Type B pancreatic cell (in vitro differentiated cells): ENCODE measurements around the gene TAS2R3. TPM values are rescaled to one million over a fixed set of nuclear protein-coding genes. Genes with fewer than 3 reads are reported as not detected.

Experiments
- DNase-seq: peaks from one replicate; pipeline ENCODE4 v3.0.0; 2021; ENCODE audit warnings: mixed read lengths; ENCODE audit not compliant: unreplicated experiment; ENCODE audit errors: extremely low spot score
- H3K27ac Mint-ChIP-seq: 2 replicates; pipeline ENCODE4 v1.8.0; 2021; ENCODE audit warnings: mild to moderate bottlenecking, mixed read lengths
- H3K27me3 Mint-ChIP-seq: 2 replicates; pipeline ENCODE4 v1.8.0; 2021; ENCODE audit warnings: mixed read lengths
- H3K36me3 Mint-ChIP-seq: 2 replicates; pipeline ENCODE4 v1.8.0; 2021; ENCODE audit warnings: mixed read lengths
- H3K4me1 Mint-ChIP-seq: one replicate; pipeline ENCODE4 v1.8.0; 2021; ENCODE audit warnings: mixed read lengths; ENCODE audit not compliant: unreplicated experiment
- H3K4me3 Mint-ChIP-seq: 2 replicates; pipeline ENCODE4 v1.8.0; 2021; ENCODE audit warnings: mild to moderate bottlenecking, mixed read lengths
- H3K9me3 Mint-ChIP-seq: 2 replicates; pipeline ENCODE4 v1.8.0; 2021; ENCODE audit warnings: mixed read lengths
- CTCF ChIP-seq: fragments of 200-600 bp; sonication (generic); conservative IDR thresholded peaks from 2 replicates; pipeline ENCODE4 v1.5.0; 2021; ENCODE audit warnings: antibody characterized with exemption, mild to moderate bottlenecking
- long read RNA-seq: library from polyadenylated mRNA; unstranded; transcript quantifications from one replicate; pipeline ENCODE4 v2.0.0, GENCODE V29; 2020
- total RNA-seq: library from RNA; stranded (reverse); gene quantifications from 2 replicates; pipeline ENCODE4 v1.2.1, GENCODE V29; 2021; ENCODE audit warnings: low replicate concordance

The TAS2R3 gene
- 1.2 and 3.2 TPM in 2 replicates for total RNA-seq
- long read RNA-seq = 0 reads

- Mint-ChIP-seq H3K4me1 (no peaks in the 10 kb centered on the region), H3K27ac (no peak within 1 kb of the TSS), H3K36me3 (peaks cover 40% of the 10 kb centered on the region), H3K4me3 (no peak within 1 kb of the TSS), H3K27me3 (no peaks in the 10 kb centered on the region), H3K9me3 (no peaks in the 10 kb centered on the region)
- no peak for DNase-seq
- no peak for TF ChIP-seq CTCF
These were observed at the start of gene TAS2R3 for GRCh38 chr7:141763797-141764196. TAS2R3 (plus strand) TSS chr7:141764097; CDS start chr7:141764159, 62 bp downstream.

- no peak for DNase-seq
- TF ChIP-seq CTCF = no peak
- Mint-ChIP-seq H3K9me3 (no peaks in the 10 kb centered on the region), H3K27ac (no peak overlapping the region), H3K4me1 (no peaks in the 10 kb centered on the region), H3K36me3 (no peaks in the 10 kb centered on the region), H3K4me3 (no peak overlapping the region), H3K27me3 (no peaks in the 10 kb centered on the region)
These were observed 49.3 kb upstream of the TAS2R3 start for GRCh38 chr7:141714571-141714970.

- DNase-seq = no peak
- no peak for TF ChIP-seq CTCF
- H3K27me3 Mint-ChIP-seq = no peaks in the 10 kb centered on the region
- H3K4me1 Mint-ChIP-seq = no peaks in the 10 kb centered on the region
- H3K27ac Mint-ChIP-seq = no peak overlapping the region
- no peaks in the 10 kb centered on the region for H3K9me3 Mint-ChIP-seq
- no peaks in the 10 kb centered on the region for H3K36me3 Mint-ChIP-seq
- H3K4me3 Mint-ChIP-seq = no peak overlapping the region
These were observed 48.9 kb upstream of the TAS2R3 start for GRCh38 chr7:141715018-141715417.

- H3K4me1 Mint-ChIP-seq = no peaks in the 10 kb centered on the region
- H3K9me3 Mint-ChIP-seq = no peaks in the 10 kb centered on the region
- no peak for TF ChIP-seq CTCF
- DNase-seq = no peak
- H3K4me3 Mint-ChIP-seq = no peak overlapping the region
- no peak overlapping the region for H3K27ac Mint-ChIP-seq
- H3K27me3 Mint-ChIP-seq = no peaks in the 10 kb centered on the region
- H3K36me3 Mint-ChIP-seq = no peaks in the 10 kb centered on the region
These were observed 47.9 kb upstream of the TAS2R3 start for GRCh38 chr7:141715794-141716689.

- Mint-ChIP-seq H3K9me3 (no peaks in the 10 kb centered on the region), H3K4me3 (no peak overlapping the region), H3K4me1 (no peaks in the 10 kb centered on the region), H3K27ac (no peak overlapping the region), H3K36me3 (no peaks in the 10 kb centered on the region), H3K27me3 (no peaks in the 10 kb centered on the region)
- TF ChIP-seq CTCF = no peak
- DNase-seq = no peak
These were observed 46.4 kb upstream of the TAS2R3 start for GRCh38 chr7:141717450-141717849.
